GM19239 (cell line): ENCODE measurements around the gene SLC17A8.
"Not testable (repeated sequence)": the region's sequence is repeated elsewhere in the genome, so short reads cannot be mapped to it uniquely, and the experiment has no call there.

Experiments used
- DNase-seq: peaks from one replicate; pipeline ENCODE4 v3.0.0; 2011; ENCODE audit warnings: low spot score; ENCODE audit not compliant: insufficient read length
- FAIRE-seq: peaks from 2 replicates; lab custom pipeline; 2011; peaks lifted over from hg19 to GRCh38; lab: Jason Lieb, UNC

SLC17A8 gene

GRCh38 chr12:100356644-100357223, at the start of gene SLC17A8:
TSS of gene SLC17A8 (plus strand) at chr12:100357074. CDS start at chr12:100357392, 318 bp downstream.
- FAIRE-seq, result no peak
- no peak for DNase-seq

- not testable (repeated sequence) for FAIRE-seq, DNase-seq
These were observed 48.7 kb upstream of the SLC17A8 start for GRCh38 chr12:100308138-100308537.

- FAIRE-seq (no peak), DNase-seq (no peak)
These were observed 45.6 kb upstream of the SLC17A8 start for GRCh38 chr12:100311317-100311716.

GRCh38 chr12:100317371-100317770, 39.5 kb upstream of the SLC17A8 start:
- FAIRE-seq, result no peak
- no peak for DNase-seq

- DNase-seq (no peak), FAIRE-seq (peak; percentile 42)
These were observed 32.4 kb upstream of the SLC17A8 start for GRCh38 chr12:100324498-100324897.

GRCh38 chr12:100326208-100326607, 30.7 kb upstream of the SLC17A8 start:
- no peak for FAIRE-seq
- DNase-seq, result no peak

- DNase-seq, result no peak
- peak; percentile 74 for FAIRE-seq
These were observed 27.1 kb upstream of the SLC17A8 start for GRCh38 chr12:100329800-100330199.

- DNase-seq (no peak), FAIRE-seq (no peak)
These were observed 25.0 kb upstream of the SLC17A8 start for GRCh38 chr12:100331871-100332270.

GRCh38 chr12:100332852-100333251, 24.0 kb upstream of the SLC17A8 start:
- no peak for DNase-seq
- FAIRE-seq, result no peak

- no peak for FAIRE-seq
These were observed 19.6 kb upstream of the SLC17A8 start for GRCh38 chr12:100337299-100337698.

GRCh38 chr12:100337727-100338126, 19.1 kb upstream of the SLC17A8 start:
- DNase-seq (no peak), FAIRE-seq (no peak)

More at GRCh38 chr12:100337299-100337698, 19.6 kb upstream of the SLC17A8 start:
- DNase-seq, result no peak

- FAIRE-seq, result no peak
These were observed 17.8 kb upstream of the SLC17A8 start for GRCh38 chr12:100339071-100339470.

GRCh38 chr12:100342897-100343296, 14.0 kb upstream of the SLC17A8 start:
- FAIRE-seq, DNase-seq: not testable (repeated sequence)

More at GRCh38 chr12:100339071-100339470, 17.8 kb upstream of the SLC17A8 start:
- no peak for DNase-seq

- FAIRE-seq, result not testable (repeated sequence)
These were observed 12.5 kb upstream of the SLC17A8 start for GRCh38 chr12:100344351-100344750.

GRCh38 chr12:100345020-100345767, 11.7 kb upstream of the SLC17A8 start:
- FAIRE-seq (no peak), DNase-seq (no peak)

More at GRCh38 chr12:100344351-100344750, 12.5 kb upstream of the SLC17A8 start:
- not testable (repeated sequence) for DNase-seq

GRCh38 chr12:100346660-100347059, 10.2 kb upstream of the SLC17A8 start:
- DNase-seq (no peak), FAIRE-seq (no peak)

- no peak for FAIRE-seq
These were observed 8.0 kb upstream of the SLC17A8 start for GRCh38 chr12:100348657-100349454.

GRCh38 chr12:100359248-100359647, 2.4 kb downstream of the SLC17A8 start:
- no peak for DNase-seq
- no peak for FAIRE-seq

More at GRCh38 chr12:100348657-100349454, 8.0 kb upstream of the SLC17A8 start:
- DNase-seq, result no peak

GRCh38 chr12:100359822-100360221, 2.9 kb downstream of the SLC17A8 start:
- FAIRE-seq (no peak), DNase-seq (no peak)

- FAIRE-seq (no peak), DNase-seq (no peak)
These were observed 3.6 kb downstream of the SLC17A8 start for GRCh38 chr12:100360450-100360849.

GRCh38 chr12:100364324-100364723, 7.5 kb downstream of the SLC17A8 start:
- no peak for FAIRE-seq

More at GRCh38 chr12:100364324-100364723, 7.5 kb downstream of the SLC17A8 start:
- DNase-seq, result no peak
